ENCODE measurements around the gene AKAP4.

AKAP4 gene

DNA sequence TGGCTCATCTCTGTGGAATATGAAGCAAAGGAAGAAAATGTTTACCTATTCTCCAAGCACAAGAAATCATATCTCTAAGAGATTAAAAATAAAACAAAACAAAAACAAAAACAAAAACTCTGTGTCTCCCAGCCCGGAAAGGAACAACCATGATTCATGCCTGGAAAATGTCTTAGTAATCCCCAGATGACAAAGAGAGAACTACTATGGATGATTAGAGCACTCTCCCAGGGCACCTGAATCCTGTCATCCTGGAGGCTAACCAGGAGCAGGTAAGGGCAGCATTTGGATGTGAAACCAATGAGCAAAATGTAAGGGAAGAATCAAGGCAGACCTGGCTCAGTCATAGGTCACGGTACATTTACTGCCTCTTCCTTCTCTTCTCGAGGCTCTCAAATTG is 1.7 kb upstream of the AKAP4 start:
- H2BK120ac ChIP-seq (ENCODE audit: low read depth, low read length), result no peak overlapping the region

DNA sequence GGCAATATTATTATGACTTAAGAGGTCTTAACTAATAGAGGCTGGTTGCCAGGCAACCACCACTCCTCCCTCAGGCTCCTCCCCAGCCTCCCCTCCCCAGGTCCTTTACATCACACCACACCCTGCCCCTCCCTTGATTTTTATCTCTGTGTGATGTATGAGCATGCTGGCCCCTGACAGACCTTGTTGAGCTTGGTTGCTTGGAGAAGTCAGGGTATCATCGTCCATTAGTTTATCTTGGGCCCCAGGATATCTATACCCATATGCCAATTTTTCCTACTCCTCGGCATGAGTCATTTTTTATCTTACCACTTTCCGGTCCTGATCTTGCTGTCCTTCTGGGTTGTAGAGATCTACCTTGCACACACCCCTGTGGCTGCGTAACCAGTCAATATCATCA is 2.5 kb downstream of the AKAP4 start:
- Histone ChIP-seq H3K4ac (ENCODE audit: low read depth in 1 of 2, low read length in 2 of 2) (no peak overlapping the region), H3K4me1 (ENCODE audit: control insufficient read depth, insufficient read depth, low read depth, low read length) (no peaks in the 10 kb centered on the region), H3K79me1 (replicated peaks; ENCODE audit: low read length, poor library complexity, severe bottlenecking) (no peaks in the 10 kb centered on the region), H3K18ac (ENCODE audit: low read depth in 1 of 2, low read length in 2 of 2) (no peak overlapping the region), H2AFZ (ENCODE audit: low read depth, low read length) (no peak overlapping the region), H3K36me3 (ENCODE audit: control insufficient read depth in 1 of 2, insufficient read depth in 2 of 2, low read depth in 1 of 2, low read length in 2 of 2) (no peaks in the 10 kb centered on the region), H2BK12ac (ENCODE audit: low read length in 2 of 2) (no peak overlapping the region), H3K23ac (ENCODE audit: low read length in 2 of 2) (no peak overlapping the region), H2BK5ac (ENCODE audit: low read depth, low read length, poor library complexity, severe bottlenecking) (no peak overlapping the region), H3K9me3 (ENCODE audit: control insufficient read depth, low read length) (no peaks in the 10 kb centered on the region), H2BK15ac (ENCODE audit: low read depth, poor library complexity, severe bottlenecking) (no peak overlapping the region), H2BK120ac (ENCODE audit: low read depth, low read length) (no peak overlapping the region), H3K4me3 (ENCODE audit: insufficient read depth in 1 of 2, low read depth in 1 of 2, low read length in 2 of 2) (no peak overlapping the region), H2AK5ac (ENCODE audit: low read length, severe bottlenecking) (no peak overlapping the region), H4K91ac (ENCODE audit: low read length) (no peak overlapping the region), H3K14ac (ENCODE audit: low read length in 2 of 2) (no peak overlapping the region), H3K27ac (ENCODE audit: low read length, poor library complexity, severe bottlenecking) (no peak overlapping the region), H3K4me2 (ENCODE audit: low read length, poor library complexity, severe bottlenecking) (no peak overlapping the region), H3K9ac (ENCODE audit: low read length) (no peak overlapping the region), H3K27me3 (ENCODE audit: control insufficient read depth in 1 of 2, insufficient read depth in 1 of 2, low read length in 2 of 2) (peaks cover 3 to 13% of the 10 kb centered on the region in 2 experiments), H4K8ac (ENCODE audit: low read length) (no peak overlapping the region)
- DNase-seq, result no peak
- WGBS, result 70% methylated on average over 3 of the region's 4 CpGs

More for the DNA sequence above, 1.7 kb upstream of the AKAP4 start:
- no peaks in the 10 kb centered on the region for H3K4me1 ChIP-seq (ENCODE audit: control insufficient read depth, insufficient read depth, low read depth, low read length)
- DNase-seq, result peak; percentile 20
- no peak overlapping the region for H3K18ac ChIP-seq (ENCODE audit: low read depth in 1 of 2, low read length in 2 of 2)
- no peak overlapping the region for H2AFZ ChIP-seq (ENCODE audit: low read depth, low read length)
- H4K8ac ChIP-seq (ENCODE audit: low read length), result no peak overlapping the region
- H3K23ac ChIP-seq (ENCODE audit: low read length in 2 of 2), result no peak overlapping the region
- H3K4me3 ChIP-seq (ENCODE audit: insufficient read depth in 1 of 2, low read depth in 1 of 2, low read length in 2 of 2), result no peak overlapping the region
- H3K9ac ChIP-seq (ENCODE audit: low read length), result no peak overlapping the region
- H2BK5ac ChIP-seq (ENCODE audit: low read depth, low read length, poor library complexity, severe bottlenecking), result no peak overlapping the region
- H2BK12ac ChIP-seq (ENCODE audit: low read length in 2 of 2), result no peak overlapping the region
- H3K36me3 ChIP-seq (ENCODE audit: control insufficient read depth in 1 of 2, insufficient read depth in 2 of 2, low read depth in 1 of 2, low read length in 2 of 2), result no peaks in the 10 kb centered on the region
- no peak overlapping the region for H2AK5ac ChIP-seq (ENCODE audit: low read length, severe bottlenecking)
- H3K14ac ChIP-seq (ENCODE audit: low read length in 2 of 2), result no peak overlapping the region
- H4K91ac ChIP-seq (ENCODE audit: low read length), result no peak overlapping the region
- H3K79me1 ChIP-seq (replicated peaks; ENCODE audit: low read length, poor library complexity, severe bottlenecking), result no peaks in the 10 kb centered on the region
- peaks cover 0 to 9% of the 10 kb centered on the region in 2 experiments for H3K27me3 ChIP-seq (ENCODE audit: control insufficient read depth in 1 of 2, insufficient read depth in 1 of 2, low read length in 2 of 2)
- no peak overlapping the region for H3K4me2 ChIP-seq (ENCODE audit: low read length, poor library complexity, severe bottlenecking)
- 89% methylated on average over 1 of the region's 3 CpGs for WGBS
- no peak overlapping the region for H2BK15ac ChIP-seq (ENCODE audit: low read depth, poor library complexity, severe bottlenecking)
- H3K9me3 ChIP-seq (ENCODE audit: control insufficient read depth, low read length), result no peaks in the 10 kb centered on the region
- no peak overlapping the region for H3K4ac ChIP-seq (ENCODE audit: low read depth in 1 of 2, low read length in 2 of 2)
- H3K27ac ChIP-seq (ENCODE audit: low read length, poor library complexity, severe bottlenecking), result no peak overlapping the region

DNA sequence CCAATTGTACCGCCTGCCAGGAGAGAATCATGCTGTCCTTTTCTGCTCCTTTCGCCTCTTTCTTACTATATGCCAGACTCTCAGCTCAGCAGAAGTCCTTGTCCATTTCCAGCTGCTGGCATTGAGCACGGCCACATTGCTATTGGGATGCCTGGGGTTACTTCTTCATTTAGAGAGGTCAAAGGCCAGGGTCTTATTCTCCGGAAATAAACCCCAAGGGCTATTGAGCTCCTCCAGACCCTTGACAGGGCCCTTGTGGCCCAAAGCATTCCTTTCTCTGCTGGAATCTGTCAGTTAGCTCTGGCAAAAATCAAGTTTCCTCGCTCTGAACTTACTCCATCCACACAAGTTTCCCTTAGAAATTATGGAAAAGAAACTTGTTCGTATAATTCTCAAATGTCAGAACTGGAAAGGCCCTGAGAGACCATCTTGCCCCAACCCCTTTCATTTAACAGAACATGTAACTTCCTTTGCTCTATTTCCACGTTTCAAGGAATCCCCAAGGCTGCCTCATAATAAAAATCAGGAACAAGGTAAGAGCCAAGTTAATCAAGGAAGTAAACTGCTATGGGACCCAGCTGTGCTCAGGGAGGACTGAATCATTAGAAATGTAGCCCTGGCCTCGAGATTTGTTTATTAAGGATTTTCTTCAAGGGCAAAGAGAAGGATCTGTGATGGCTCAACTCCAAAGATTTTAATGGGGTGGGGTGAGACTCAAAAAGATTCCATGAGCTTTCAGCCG is 11.8 kb downstream of the AKAP4 start:
- no peak overlapping the region for H3K4me3 ChIP-seq (ENCODE audit: insufficient read depth in 1 of 2, low read depth in 1 of 2, low read length in 2 of 2)
- H3K79me1 ChIP-seq (replicated peaks; ENCODE audit: low read length, poor library complexity, severe bottlenecking), result no peaks in the 10 kb centered on the region
- H3K14ac ChIP-seq (ENCODE audit: low read length in 2 of 2), result no peak overlapping the region
- H3K9ac ChIP-seq (ENCODE audit: low read length), result no peak overlapping the region
- 9% methylated on average over 9 of the region's 9 CpGs for WGBS
- H3K9me3 ChIP-seq (ENCODE audit: control insufficient read depth, low read length), result no peaks in the 10 kb centered on the region
- H3K4me2 ChIP-seq (ENCODE audit: low read length, poor library complexity, severe bottlenecking), result no peak overlapping the region
- DNase-seq, result peak; percentile 9
- H2BK12ac ChIP-seq (ENCODE audit: low read length in 2 of 2), result no peak overlapping the region
- H2AFZ ChIP-seq (ENCODE audit: low read depth, low read length), result no peak overlapping the region
- no peaks in the 10 kb centered on the region for H3K36me3 ChIP-seq (ENCODE audit: control insufficient read depth in 1 of 2, insufficient read depth in 2 of 2, low read depth in 1 of 2, low read length in 2 of 2)
- no peak overlapping the region for H3K18ac ChIP-seq (ENCODE audit: low read depth in 1 of 2, low read length in 2 of 2)
- no peak overlapping the region for H4K8ac ChIP-seq (ENCODE audit: low read length)
- H3K27me3 ChIP-seq (ENCODE audit: control insufficient read depth in 1 of 2, insufficient read depth in 1 of 2, low read length in 2 of 2), result peaks cover 4 to 55% of the 10 kb centered on the region in 2 experiments
- no peak overlapping the region for H3K27ac ChIP-seq (ENCODE audit: low read length, poor library complexity, severe bottlenecking)
- H2BK5ac ChIP-seq (ENCODE audit: low read depth, low read length, poor library complexity, severe bottlenecking), result no peak overlapping the region
- H2AK5ac ChIP-seq (ENCODE audit: low read length, severe bottlenecking), result no peak overlapping the region
- H3K4me1 ChIP-seq (ENCODE audit: control insufficient read depth, insufficient read depth, low read depth, low read length), result no peaks in the 10 kb centered on the region
- H2BK15ac ChIP-seq (ENCODE audit: low read depth, poor library complexity, severe bottlenecking), result peak overlapping the region; percentile 28
- H3K23ac ChIP-seq (ENCODE audit: low read length in 2 of 2), result no peak overlapping the region
- H4K91ac ChIP-seq (ENCODE audit: low read length), result no peak overlapping the region
- H3K4ac ChIP-seq (ENCODE audit: low read depth in 1 of 2, low read length in 2 of 2), result no peak overlapping the region
- no peak overlapping the region for H2BK120ac ChIP-seq (ENCODE audit: low read depth, low read length)

DNA sequence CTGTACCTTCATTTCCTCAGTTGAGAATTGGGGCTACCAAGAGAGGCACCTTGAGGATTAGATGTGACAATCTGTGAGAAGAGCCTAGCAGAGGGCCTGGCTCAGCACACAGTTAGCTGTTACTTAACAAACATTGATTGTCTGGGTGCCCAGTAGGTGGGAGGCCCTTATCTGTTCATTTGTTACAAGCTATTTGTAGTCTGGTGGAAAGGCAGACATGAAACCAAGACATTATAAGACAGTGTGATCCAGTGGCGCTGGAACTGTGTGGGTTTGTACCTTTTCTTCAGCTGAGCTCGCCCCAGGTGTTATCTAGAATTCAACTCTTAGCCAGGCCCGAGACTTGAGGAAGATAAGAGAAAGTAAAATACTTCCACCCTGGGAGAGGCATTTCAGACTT is 16.9 kb downstream of the AKAP4 start:
- Histone ChIP-seq H3K27ac (ENCODE audit: low read length, poor library complexity, severe bottlenecking) (no peak overlapping the region), H4K91ac (ENCODE audit: low read length) (no peak overlapping the region), H2AFZ (ENCODE audit: low read depth, low read length) (no peak overlapping the region), H3K4me1 (ENCODE audit: control insufficient read depth, insufficient read depth, low read depth, low read length) (no peaks in the 10 kb centered on the region), H4K8ac (ENCODE audit: low read length) (no peak overlapping the region), H3K23ac (ENCODE audit: low read length in 2 of 2) (no peak overlapping the region), H3K79me1 (replicated peaks; ENCODE audit: low read length, poor library complexity, severe bottlenecking) (no peaks in the 10 kb centered on the region), H3K4me3 (ENCODE audit: insufficient read depth in 1 of 2, low read depth in 1 of 2, low read length in 2 of 2) (no peak overlapping the region), H2BK12ac (ENCODE audit: low read length in 2 of 2) (no peak overlapping the region), H2BK5ac (ENCODE audit: low read depth, low read length, poor library complexity, severe bottlenecking) (no peak overlapping the region), H3K4me2 (ENCODE audit: low read length, poor library complexity, severe bottlenecking) (no peak overlapping the region), H3K36me3 (ENCODE audit: control insufficient read depth in 1 of 2, insufficient read depth in 2 of 2, low read depth in 1 of 2, low read length in 2 of 2) (no peaks in the 10 kb centered on the region), H3K9ac (ENCODE audit: low read length) (no peak overlapping the region), H2BK120ac (ENCODE audit: low read depth, low read length) (no peak overlapping the region), H3K14ac (ENCODE audit: low read length in 2 of 2) (no peak overlapping the region), H3K27me3 (ENCODE audit: control insufficient read depth in 1 of 2, insufficient read depth in 1 of 2, low read length in 2 of 2) (peaks cover 0 to 34% of the 10 kb centered on the region in 2 experiments), H2BK15ac (ENCODE audit: low read depth, poor library complexity, severe bottlenecking) (no peak overlapping the region), H3K4ac (ENCODE audit: low read depth in 1 of 2, low read length in 2 of 2) (no peak overlapping the region), H2AK5ac (ENCODE audit: low read length, severe bottlenecking) (no peak overlapping the region), H3K9me3 (ENCODE audit: control insufficient read depth, low read length) (no peaks in the 10 kb centered on the region), H3K18ac (ENCODE audit: low read depth in 1 of 2, low read length in 2 of 2) (no peak overlapping the region)
- 71% methylated on average over 1 of the region's 3 CpGs for WGBS
- DNase-seq, result no peak

Measured in mesenchymal stem cell (in vitro differentiated cells and primary cell).